Measurements from ENCODE around the gene RECK.

DNA sequence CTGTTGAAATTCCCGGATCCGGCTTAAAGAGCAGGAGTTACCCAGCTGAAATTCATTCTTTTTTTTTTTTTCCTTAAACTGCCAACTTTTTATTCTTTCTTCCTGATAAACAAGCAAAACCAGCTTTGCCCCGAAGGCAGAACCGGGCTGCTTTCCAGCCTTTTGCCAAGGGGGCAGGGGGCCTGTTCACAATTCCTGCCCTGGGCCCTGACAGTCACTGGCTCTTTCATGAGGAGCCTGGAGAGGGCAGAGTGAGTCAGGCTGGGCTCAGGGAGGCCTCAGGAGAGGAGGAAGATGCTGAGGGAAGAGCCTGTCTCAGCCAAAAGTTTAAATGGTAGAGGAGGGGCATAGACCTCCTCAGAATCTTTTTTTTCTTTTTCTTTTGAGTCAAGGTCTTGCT, 104.6 kb downstream of the RECK start:
- TF ChIP-seq EZH2 (IDR thresholded peaks at IDR 0.05; ENCODE audit: insufficient read depth, poor library complexity, severe bottlenecking): no peak
- no peak for TF ChIP-seq EZH2phosphoT487 (IDR thresholded peaks at IDR 0.05; ENCODE audit: insufficient read depth, low read depth)
